ENCODE measurements around the gene CHAC1. TPM values are rescaled to one million over a fixed set of nuclear protein-coding genes. Genes with fewer than 3 reads are reported as not detected.

CHAC1 gene
- total and polyA plus RNA-seq, 4 donors = 0.17 to 11.9 (median 11.6) TPM

DNA sequence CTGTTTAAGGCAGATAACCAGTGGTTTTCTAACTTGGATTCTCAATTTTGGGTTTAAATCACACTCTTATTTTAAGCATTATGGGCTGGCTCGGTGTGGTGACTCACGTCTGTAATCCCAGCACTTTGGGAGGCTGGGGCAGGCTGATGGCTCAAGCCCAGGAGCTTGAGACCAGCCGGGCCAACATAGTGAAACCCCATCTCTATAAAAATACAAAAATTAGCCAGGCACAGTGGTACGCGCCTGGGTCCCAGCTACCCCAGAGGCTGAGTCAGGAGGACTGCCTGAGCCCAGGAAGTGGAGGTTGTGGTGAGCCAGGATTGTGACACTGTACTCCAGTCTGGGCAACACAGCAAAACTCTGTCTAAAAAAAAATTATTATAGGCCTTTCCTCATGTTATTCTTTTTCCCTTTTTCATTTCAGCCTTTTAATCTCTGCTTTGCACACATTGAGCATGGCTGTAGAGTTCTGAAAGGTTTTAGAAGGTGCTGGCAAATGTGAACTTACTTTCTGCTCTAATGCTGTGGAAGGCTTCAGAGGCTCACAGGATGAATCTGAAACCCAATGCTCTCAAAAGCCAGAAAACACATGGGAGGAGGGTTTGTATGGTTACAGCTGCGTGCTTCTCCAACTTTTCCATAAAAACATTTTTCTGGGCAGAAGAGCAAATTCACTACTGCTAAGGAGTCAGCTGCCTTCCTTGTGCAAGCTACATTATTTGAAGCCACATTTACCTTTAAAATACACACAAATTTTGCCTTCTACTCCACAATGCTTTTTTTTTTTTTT is 32.5 kb downstream of the CHAC1 start:
- H3K4me1 ChIP-seq (ENCODE audit: control insufficient read depth in 5 of 5, insufficient read depth in 5 of 5, low read length in 5 of 5) = peaks cover 0 to 3% (median 0%) of the 10 kb centered on the region in 5 donors
- H3K27ac ChIP-seq (ENCODE audit: low read depth in 1 of 2, low read length in 1 of 2) = no peak overlapping the region
- H3K36me3 ChIP-seq (ENCODE audit: control insufficient read depth in 4 of 4, insufficient read depth in 4 of 4, low read length in 4 of 4) = peaks cover 51 to 58% (median 52%) of the 10 kb centered on the region in 4 donors
- H3K9me3 ChIP-seq (ENCODE audit: control insufficient read depth in 4 of 4, insufficient read depth in 3 of 4, low read length in 3 of 4) = no peaks in the 10 kb centered on the region
- DNase-seq (no peak), ATAC-seq (ENCODE audit: insufficient read depth, low FRiP score) (no peak)
- no peak overlapping the region for H3K4me3 ChIP-seq
- WGBS, 2 donors = 96% methylated on average over 6 of the region's 6 CpGs
- no peak for TF ChIP-seq CTCF (IDR thresholded peaks at IDR 0.05; ENCODE audit: control extremely low read depth, extremely low read depth)
- H3K9ac ChIP-seq (ENCODE audit: insufficient read depth in 1 of 2, low read length in 2 of 2) = no peak overlapping the region
- no peaks in the 10 kb centered on the region for H3K27me3 ChIP-seq (ENCODE audit: control insufficient read depth in 3 of 3, insufficient read depth in 3 of 3, low read length in 2 of 3)

GRCh38 chr15:40986820-40987219 is 33.5 kb downstream of the CHAC1 start:
- TF ChIP-seq CTCF (IDR thresholded peaks at IDR 0.05; ENCODE audit: control extremely low read depth, extremely low read depth) = no peak
- H3K27ac ChIP-seq (ENCODE audit: low read depth in 1 of 2, low read length in 1 of 2) = no peak overlapping the region
- H3K9me3 ChIP-seq (ENCODE audit: control insufficient read depth in 4 of 4, insufficient read depth in 3 of 4, low read length in 3 of 4) = no peaks in the 10 kb centered on the region
- no peak for ATAC-seq (ENCODE audit: insufficient read depth, low FRiP score)
- peaks cover 0 to under 1% (median 0%) of the 10 kb centered on the region in 5 donors for H3K4me1 ChIP-seq (ENCODE audit: control insufficient read depth in 5 of 5, insufficient read depth in 5 of 5, low read length in 5 of 5)
- H3K9ac ChIP-seq (ENCODE audit: insufficient read depth in 1 of 2, low read length in 2 of 2) = no peak overlapping the region
- no peak for DNase-seq
- WGBS, 2 donors = 90 to 92% methylated on average over 7 of the region's 7 CpGs
- H3K4me3 ChIP-seq = no peak overlapping the region
- peaks cover 43 to 53% (median 46%) of the 10 kb centered on the region in 4 donors for H3K36me3 ChIP-seq (ENCODE audit: control insufficient read depth in 4 of 4, insufficient read depth in 4 of 4, low read length in 4 of 4)
- H3K27me3 ChIP-seq (ENCODE audit: control insufficient read depth in 3 of 3, insufficient read depth in 3 of 3, low read length in 2 of 3) = no peaks in the 10 kb centered on the region

DNA sequence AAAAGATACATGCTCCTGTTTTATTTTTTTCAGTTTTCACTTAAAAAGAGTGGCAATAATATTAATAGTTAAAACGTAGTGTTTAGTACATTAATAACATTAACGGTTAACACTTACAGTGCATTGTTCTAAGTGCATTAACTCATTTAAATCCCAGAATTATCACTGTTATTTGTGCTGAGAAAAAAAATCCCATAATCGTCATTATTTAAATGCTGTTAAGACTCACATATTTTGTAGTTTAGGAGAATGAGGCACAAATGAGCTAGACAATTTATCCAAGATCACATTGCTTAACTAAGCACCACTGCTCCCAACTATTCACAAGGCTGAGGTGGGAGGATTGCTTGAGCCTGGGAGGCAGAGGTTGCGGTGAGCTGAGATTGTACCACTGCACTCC is 34.9 kb downstream of the CHAC1 start:
- DNase-seq (no peak), ATAC-seq (ENCODE audit: insufficient read depth, low FRiP score) (no peak)
- no peak for TF ChIP-seq CTCF (IDR thresholded peaks at IDR 0.05; ENCODE audit: control extremely low read depth, extremely low read depth)
- no peak overlapping the region for H3K9ac ChIP-seq (ENCODE audit: insufficient read depth in 1 of 2, low read length in 2 of 2)
- no peaks in the 10 kb centered on the region for H3K9me3 ChIP-seq (ENCODE audit: control insufficient read depth in 4 of 4, insufficient read depth in 3 of 4, low read length in 3 of 4)
- no peaks in the 10 kb centered on the region for H3K27me3 ChIP-seq (ENCODE audit: control insufficient read depth in 3 of 3, insufficient read depth in 3 of 3, low read length in 2 of 3)
- H3K4me3 ChIP-seq = no peak overlapping the region
- WGBS, 2 donors = 96% methylated on average over 4 of the region's 4 CpGs
- H3K4me1 ChIP-seq (ENCODE audit: control insufficient read depth in 5 of 5, insufficient read depth in 5 of 5, low read length in 5 of 5) = no peaks in the 10 kb centered on the region
- peaks cover 32 to 42% (median 36%) of the 10 kb centered on the region in 4 donors for H3K36me3 ChIP-seq (ENCODE audit: control insufficient read depth in 4 of 4, insufficient read depth in 4 of 4, low read length in 4 of 4)
- H3K27ac ChIP-seq (ENCODE audit: low read depth in 1 of 2, low read length in 1 of 2) = no peak overlapping the region
